HepG2 (cell line): ENCODE results near the gene DCDC2.
"Not testable (repeated sequence)": the region's sequence is repeated elsewhere in the genome, so short reads cannot be mapped to it uniquely, and the experiment has no call there.

Experiments
- ATF6 ChIP-seq: sonication (generic); formaldehyde crosslinking; conservative IDR thresholded peaks from 2 replicates; pipeline ENCODE4 v1.4.0; 2020; ENCODE audit warnings: missing genetic modification reagents
- CTCF ChIP-seq: sonication (generic); formaldehyde crosslinking; IDR thresholded peaks from 2 replicates; pipeline ENCODE4 v1.5.0; 2020; ENCODE audit warnings: mild to moderate bottlenecking, missing genetic modification reagents, moderate library complexity
- FOXA3 ChIP-seq: IDR thresholded peaks from 2 replicates; pipeline ENCODE4 v1.6.1; 2016; ENCODE audit warnings: missing genetic modification reagents, missing compliant biosample characterization
- ZBTB2 ChIP-seq: sonication (generic); formaldehyde crosslinking; IDR thresholded peaks from 2 replicates; pipeline ENCODE4 v1.8.0; 2022; ENCODE audit warnings: low read depth, missing genetic modification reagents
- ZNF362 ChIP-seq: sonication (generic); formaldehyde crosslinking; IDR thresholded peaks from 2 replicates; pipeline ENCODE4 v1.4.0; 2020; ENCODE audit warnings: missing genetic modification reagents, mild to moderate bottlenecking, borderline replicate concordance

GRCh38 chr6:24236779-24237178 lies 121.1 kb downstream of the DCDC2 start:
- TF ChIP-seq ZNF362; CTCF (CRISPR knock-in tag); ATF6 (CRISPR knock-in tag); ZBTB2; FOXA3: not testable (repeated sequence)
